ENCODE measurements around the gene RUVBL2. TPM values are rescaled to one million over a fixed set of nuclear protein-coding genes. Genes with fewer than 3 reads are reported as not detected.
A peak's percentile ranks its signal among the peaks of the same experiment; 100 is the strongest.

The RUVBL2 gene
- polyA plus RNA-seq, 1 donor from 2014 or later: 184 TPM

- Histone ChIP-seq H4K20me1 (ENCODE audit: insufficient read depth) (no peaks in the 10 kb centered on the region), H3K9ac (ENCODE audit: low read length) (peak overlapping the region; percentile 89), H3K79me2 (replicated peaks; ENCODE audit: insufficient read depth, low read length) (peaks cover 6% of the 10 kb centered on the region), H3K9me2 (ENCODE audit: insufficient read depth, low read length) (no peaks in the 10 kb centered on the region), H3K4me2 (ENCODE audit: low read length) (peak overlapping the region; percentile 81), H3K36me3 (ENCODE audit: insufficient read depth, low read length) (no peaks in the 10 kb centered on the region), H3F3A (ENCODE audit: insufficient read depth, low read length, poor library complexity, severe bottlenecking) (no peaks in the 10 kb centered on the region), H3K9me3 (ENCODE audit: low read length) (no peaks in the 10 kb centered on the region), H3K4me3 (ENCODE audit: low read length) (peak overlapping the region; percentile 80), H3K27me3 (ENCODE audit: insufficient read depth, low read depth, low read length) (no peaks in the 10 kb centered on the region), H2AFZ (ENCODE audit: low read depth, low read length) (peak overlapping the region; percentile 3), H3K27ac (ENCODE audit: low read length) (peak overlapping the region; percentile 81)
- TF ChIP-seq MXI1 (conservative IDR thresholded peaks at IDR 0.05; ENCODE audit: poor library complexity, severe bottlenecking) (peak; percentile 96), POLR2AphosphoS5 (IDR thresholded peaks at IDR 0.05) (peak; percentile 57), SMC3 (conservative IDR thresholded peaks at IDR 0.05; ENCODE audit: poor library complexity) (no peak), RAD21 (conservative IDR thresholded peaks at IDR 0.05) (no peak)
Observed at GRCh38 chr19:48965806-48966540, 27.7 kb upstream of the RUVBL2 start.

GRCh38 chr19:48966541-48967345 lies 26.9 kb upstream of the RUVBL2 start:
- Histone ChIP-seq H3K27ac (ENCODE audit: low read length) (peak overlapping the region; percentile 81), H3K36me3 (ENCODE audit: insufficient read depth, low read length) (peaks cover 5% of the 10 kb centered on the region), H3K4me3 (ENCODE audit: low read length) (peak overlapping the region; percentile 80), H3K79me2 (replicated peaks; ENCODE audit: insufficient read depth, low read length) (peaks cover 6% of the 10 kb centered on the region), H3K9ac (ENCODE audit: low read length) (peak overlapping the region; percentile 89), H2AFZ (ENCODE audit: low read depth, low read length) (no peak overlapping the region), H3K4me2 (ENCODE audit: low read length) (peak overlapping the region; percentile 81), H3K27me3 (ENCODE audit: insufficient read depth, low read depth, low read length) (no peaks in the 10 kb centered on the region), H3K9me3 (ENCODE audit: low read length) (no peaks in the 10 kb centered on the region), H3K9me2 (ENCODE audit: insufficient read depth, low read length) (no peaks in the 10 kb centered on the region), H3F3A (ENCODE audit: insufficient read depth, low read length, poor library complexity, severe bottlenecking) (no peaks in the 10 kb centered on the region), H4K20me1 (ENCODE audit: insufficient read depth) (no peaks in the 10 kb centered on the region)
- TF ChIP-seq EZH2 (IDR thresholded peaks at IDR 0.05; ENCODE audit: borderline replicate concordance, insufficient read depth, low read length, poor library complexity, severe bottlenecking) (no peak), REST (IDR thresholded peaks at IDR 0.05; ENCODE audit: borderline replicate concordance) (no peak), RAD21 (conservative IDR thresholded peaks at IDR 0.05) (no peak), MXI1 (conservative IDR thresholded peaks at IDR 0.05; ENCODE audit: poor library complexity, severe bottlenecking) (no peak), POLR2AphosphoS5 (IDR thresholded peaks at IDR 0.05) (no peak), TAF1 (IDR thresholded peaks at IDR 0.05; ENCODE audit: low read depth) (no peak), CTCF (IDR thresholded peaks at IDR 0.05; ENCODE audit: poor library complexity, severe bottlenecking) (no peak), EP300 (conservative IDR thresholded peaks at IDR 0.05; ENCODE audit: poor library complexity, severe bottlenecking) (no peak), SMC3 (conservative IDR thresholded peaks at IDR 0.05; ENCODE audit: poor library complexity) (no peak)

Measured in neural cell (in vitro differentiated cells).